ENCODE results near the gene PAK1. TPM values are rescaled to one million over a fixed set of nuclear protein-coding genes. Genes with fewer than 3 reads are reported as not detected.

PAK1 gene
- total and polyA plus RNA-seq, 2 of the 8 experiments (the other 6 are each of a cell fraction or from before 2014, with no cell fraction given): 87.7 to 151 TPM

GRCh38 chr11:77519847-77520246 lies 46.0 kb upstream of the PAK1 start (continued):
- TF ChIP-seq CHD7 (IDR thresholded peaks at IDR 0.05; ENCODE audit: insufficient replicate concordance, low read length) (no peak), RAD21 (IDR thresholded peaks at IDR 0.05 in 1 of 2, conservative IDR thresholded peaks at IDR 0.05 in 1 of 2; ENCODE audit: low read depth in 2 of 2, low read length in 2 of 2) (no peak), TCF12 (IDR thresholded peaks at IDR 0.05; ENCODE audit: low read depth, low read length) (no peak), TAF1 (IDR thresholded peaks at IDR 0.05; ENCODE audit: low read depth, low read length) (no peak), CBX8 (IDR thresholded peaks at IDR 0.05; ENCODE audit: borderline replicate concordance, low read depth, low read length) (no peak), KDM4A (IDR thresholded peaks at IDR 0.05; ENCODE audit: low read depth, low read length, severe bottlenecking) (no peak)
